AG09309 (cell line): Measurements from ENCODE around the gene MICU1.

Source experiments
- DNase-seq: peaks from one replicate; pipeline ENCODE4 v3.0.0-alpha.2; 2010; ENCODE audit warnings: low read depth
- H3K4me3 ChIP-seq: 2 replicates; pipeline ENCODE4 v1.5.1; 2011; ENCODE audit warnings: mild to moderate bottlenecking, low read depth, low read length, moderate library complexity; ENCODE audit not compliant: control insufficient read depth
- TF ChIP-seq, protein P1 (sequence below): IDR thresholded peaks from 2 replicates; pipeline ENCODE4 v1.5.1; 2011; ENCODE audit warnings: mild to moderate bottlenecking, low read depth, low read length, inconsistent platforms; ENCODE audit not compliant: insufficient read depth, control insufficient read depth; ENCODE audit errors: missing control alignments

Gene MICU1

GRCh38 chr10:72523932-72524396 lies 101.9 kb downstream of the MICU1 start:
- TF ChIP-seq, protein P1, sequence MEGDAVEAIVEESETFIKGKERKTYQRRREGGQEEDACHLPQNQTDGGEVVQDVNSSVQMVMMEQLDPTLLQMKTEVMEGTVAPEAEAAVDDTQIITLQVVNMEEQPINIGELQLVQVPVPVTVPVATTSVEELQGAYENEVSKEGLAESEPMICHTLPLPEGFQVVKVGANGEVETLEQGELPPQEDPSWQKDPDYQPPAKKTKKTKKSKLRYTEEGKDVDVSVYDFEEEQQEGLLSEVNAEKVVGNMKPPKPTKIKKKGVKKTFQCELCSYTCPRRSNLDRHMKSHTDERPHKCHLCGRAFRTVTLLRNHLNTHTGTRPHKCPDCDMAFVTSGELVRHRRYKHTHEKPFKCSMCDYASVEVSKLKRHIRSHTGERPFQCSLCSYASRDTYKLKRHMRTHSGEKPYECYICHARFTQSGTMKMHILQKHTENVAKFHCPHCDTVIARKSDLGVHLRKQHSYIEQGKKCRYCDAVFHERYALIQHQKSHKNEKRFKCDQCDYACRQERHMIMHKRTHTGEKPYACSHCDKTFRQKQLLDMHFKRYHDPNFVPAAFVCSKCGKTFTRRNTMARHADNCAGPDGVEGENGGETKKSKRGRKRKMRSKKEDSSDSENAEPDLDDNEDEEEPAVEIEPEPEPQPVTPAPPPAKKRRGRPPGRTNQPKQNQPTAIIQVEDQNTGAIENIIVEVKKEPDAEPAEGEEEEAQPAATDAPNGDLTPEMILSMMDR: no peak
- DNase-seq: no peak
- no peak overlapping the region for H3K4me3 ChIP-seq

DNA sequence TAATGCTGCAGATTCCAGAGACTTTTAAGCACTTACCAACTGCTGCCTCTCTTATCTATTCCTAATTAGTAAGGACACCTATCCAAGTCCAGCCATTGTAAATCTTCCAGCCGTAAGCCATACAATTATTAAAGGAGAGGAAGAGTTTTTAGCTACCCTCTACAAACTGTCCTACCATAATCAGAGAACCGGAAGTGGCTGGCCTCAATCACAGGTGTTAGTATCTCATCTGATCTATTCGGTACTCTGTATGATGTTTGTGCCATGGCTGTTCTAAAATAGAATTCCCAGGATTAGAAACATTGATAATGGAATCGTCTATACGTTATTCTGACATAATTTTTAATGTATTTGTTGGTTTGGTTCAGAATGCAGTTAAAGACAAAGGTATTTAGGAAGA lies 102.8 kb downstream of the MICU1 start:
- TF ChIP-seq, protein P1: no peak
- no peak for DNase-seq
- no peak overlapping the region for H3K4me3 ChIP-seq

DNA sequence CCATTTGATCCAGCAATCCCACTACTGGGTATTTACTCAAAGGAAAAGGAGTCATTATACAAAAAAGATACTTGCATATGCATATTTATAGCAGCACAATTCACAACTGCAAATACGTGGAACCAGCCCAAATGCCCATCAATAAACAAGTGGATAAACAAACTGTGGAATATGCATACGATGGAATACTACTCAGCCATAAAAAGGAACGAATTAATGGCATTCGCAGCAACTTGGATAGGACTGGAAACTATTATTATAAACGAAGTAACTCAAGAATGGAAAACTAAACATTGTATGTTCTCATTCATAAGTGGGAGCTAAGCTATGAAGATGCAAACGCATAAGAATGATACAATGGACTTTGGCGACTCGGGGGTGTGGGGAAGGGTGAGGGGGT lies 108.6 kb downstream of the MICU1 start:
- DNase-seq: no peak

DNA sequence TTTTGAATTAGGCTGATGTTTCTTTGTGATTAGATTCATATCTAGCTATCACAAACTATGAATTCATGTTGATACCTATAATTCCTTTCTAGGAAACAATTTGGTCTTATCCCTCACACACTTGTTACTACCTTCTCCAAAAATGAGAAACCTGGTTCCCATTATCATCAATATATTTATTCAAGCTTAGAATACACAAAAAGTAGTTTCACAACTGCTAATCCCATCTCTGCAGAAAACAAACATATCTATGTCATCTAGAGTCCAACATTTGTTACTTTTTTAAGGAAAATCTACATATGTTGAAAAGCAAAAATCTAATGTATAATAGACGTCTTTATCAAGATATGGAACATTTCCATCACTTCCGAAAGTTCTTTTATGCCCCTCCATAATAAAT lies 110.4 kb downstream of the MICU1 start:
- no peak overlapping the region for H3K4me3 ChIP-seq
- no peak for DNase-seq
- TF ChIP-seq, protein P1: no peak

More for the DNA sequence above, 108.6 kb downstream of the MICU1 start:
- TF ChIP-seq, protein P1: no peak
- H3K4me3 ChIP-seq: no peak overlapping the region

- no peak for DNase-seq
- TF ChIP-seq, protein P1: no peak
- no peak overlapping the region for H3K4me3 ChIP-seq
These were observed 112.0 kb downstream of the MICU1 start for GRCh38 chr10:72513910-72514309.

- no peak for DNase-seq
- TF ChIP-seq, protein P1: no peak
- no peak overlapping the region for H3K4me3 ChIP-seq
These were observed 114.4 kb downstream of the MICU1 start for GRCh38 chr10:72511459-72511858.

DNA sequence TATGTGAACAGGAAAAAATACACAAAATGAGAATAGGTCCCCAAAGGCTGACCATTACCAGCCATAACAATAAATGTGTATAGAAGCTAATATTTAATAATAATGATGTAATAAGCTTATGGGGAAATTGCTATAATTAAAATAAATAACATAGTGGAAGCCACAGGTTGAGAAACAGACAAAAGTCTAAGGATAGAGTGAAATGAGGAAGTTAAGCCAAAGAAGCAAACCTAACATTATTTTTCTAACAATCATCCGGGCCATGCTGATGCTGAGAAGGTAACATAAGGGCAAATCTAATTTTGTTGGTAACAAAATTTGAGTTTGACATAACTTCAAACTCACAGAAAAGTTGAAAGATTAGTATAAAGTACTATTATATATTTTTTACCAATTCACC lies 115.9 kb downstream of the MICU1 start:
- DNase-seq: no peak
- no peak overlapping the region for H3K4me3 ChIP-seq
- TF ChIP-seq, protein P1: no peak
